D721Med (cell line): Measurements from ENCODE around the gene PLEKHM1.

Experiments used
- DNase-seq: peaks from one replicate; pipeline ENCODE4 v3.0.0; 2011; ENCODE audit warnings: low spot score; ENCODE audit not compliant: insufficient read length
- FAIRE-seq: peaks from 2 replicates; lab custom pipeline; 2011; peaks lifted over from hg19 to GRCh38; lab: Jason Lieb, UNC
- TF ChIP-seq, protein P1 (sequence below): IDR thresholded peaks from 2 replicates; pipeline ENCODE4 v1.5.1; 2012; ENCODE audit warnings: mild to moderate bottlenecking, control low read depth; ENCODE audit not compliant: insufficient read depth; ENCODE audit errors: missing control alignments

PLEKHM1 gene

DNA sequence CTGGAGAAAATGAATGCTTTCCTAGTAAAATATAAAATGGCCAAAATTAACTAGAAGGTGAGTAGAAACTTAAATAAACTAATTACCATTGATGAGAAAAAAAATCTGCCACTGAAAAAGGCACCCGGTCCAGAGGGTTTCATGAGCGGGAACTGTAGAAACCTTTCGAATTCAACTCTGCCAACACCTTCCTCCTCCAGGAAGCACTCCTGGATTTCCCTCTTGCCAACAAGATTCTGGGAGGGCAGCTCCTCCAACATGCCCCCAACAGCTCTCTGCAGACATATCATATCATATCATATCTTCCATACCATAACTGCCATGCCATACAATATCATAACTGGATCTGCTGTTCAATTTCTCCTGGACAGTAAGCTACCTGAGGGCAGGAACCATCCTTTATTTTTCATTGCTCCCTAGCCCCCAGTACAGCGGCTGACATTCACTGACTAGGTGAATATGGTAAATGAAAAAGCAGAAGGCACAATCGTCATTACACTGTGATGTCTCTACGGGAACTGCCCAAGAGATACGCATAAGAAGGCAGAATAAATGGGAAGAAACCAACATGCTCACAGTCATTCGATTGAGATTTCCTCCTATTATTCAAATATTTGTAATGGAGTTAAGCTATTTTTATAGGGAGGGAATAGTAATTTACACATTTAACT, 67.1 kb downstream of the PLEKHM1 start:
- no peak for FAIRE-seq
- no peak for DNase-seq
- TF ChIP-seq, protein P1, sequence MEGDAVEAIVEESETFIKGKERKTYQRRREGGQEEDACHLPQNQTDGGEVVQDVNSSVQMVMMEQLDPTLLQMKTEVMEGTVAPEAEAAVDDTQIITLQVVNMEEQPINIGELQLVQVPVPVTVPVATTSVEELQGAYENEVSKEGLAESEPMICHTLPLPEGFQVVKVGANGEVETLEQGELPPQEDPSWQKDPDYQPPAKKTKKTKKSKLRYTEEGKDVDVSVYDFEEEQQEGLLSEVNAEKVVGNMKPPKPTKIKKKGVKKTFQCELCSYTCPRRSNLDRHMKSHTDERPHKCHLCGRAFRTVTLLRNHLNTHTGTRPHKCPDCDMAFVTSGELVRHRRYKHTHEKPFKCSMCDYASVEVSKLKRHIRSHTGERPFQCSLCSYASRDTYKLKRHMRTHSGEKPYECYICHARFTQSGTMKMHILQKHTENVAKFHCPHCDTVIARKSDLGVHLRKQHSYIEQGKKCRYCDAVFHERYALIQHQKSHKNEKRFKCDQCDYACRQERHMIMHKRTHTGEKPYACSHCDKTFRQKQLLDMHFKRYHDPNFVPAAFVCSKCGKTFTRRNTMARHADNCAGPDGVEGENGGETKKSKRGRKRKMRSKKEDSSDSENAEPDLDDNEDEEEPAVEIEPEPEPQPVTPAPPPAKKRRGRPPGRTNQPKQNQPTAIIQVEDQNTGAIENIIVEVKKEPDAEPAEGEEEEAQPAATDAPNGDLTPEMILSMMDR: no peak

DNA sequence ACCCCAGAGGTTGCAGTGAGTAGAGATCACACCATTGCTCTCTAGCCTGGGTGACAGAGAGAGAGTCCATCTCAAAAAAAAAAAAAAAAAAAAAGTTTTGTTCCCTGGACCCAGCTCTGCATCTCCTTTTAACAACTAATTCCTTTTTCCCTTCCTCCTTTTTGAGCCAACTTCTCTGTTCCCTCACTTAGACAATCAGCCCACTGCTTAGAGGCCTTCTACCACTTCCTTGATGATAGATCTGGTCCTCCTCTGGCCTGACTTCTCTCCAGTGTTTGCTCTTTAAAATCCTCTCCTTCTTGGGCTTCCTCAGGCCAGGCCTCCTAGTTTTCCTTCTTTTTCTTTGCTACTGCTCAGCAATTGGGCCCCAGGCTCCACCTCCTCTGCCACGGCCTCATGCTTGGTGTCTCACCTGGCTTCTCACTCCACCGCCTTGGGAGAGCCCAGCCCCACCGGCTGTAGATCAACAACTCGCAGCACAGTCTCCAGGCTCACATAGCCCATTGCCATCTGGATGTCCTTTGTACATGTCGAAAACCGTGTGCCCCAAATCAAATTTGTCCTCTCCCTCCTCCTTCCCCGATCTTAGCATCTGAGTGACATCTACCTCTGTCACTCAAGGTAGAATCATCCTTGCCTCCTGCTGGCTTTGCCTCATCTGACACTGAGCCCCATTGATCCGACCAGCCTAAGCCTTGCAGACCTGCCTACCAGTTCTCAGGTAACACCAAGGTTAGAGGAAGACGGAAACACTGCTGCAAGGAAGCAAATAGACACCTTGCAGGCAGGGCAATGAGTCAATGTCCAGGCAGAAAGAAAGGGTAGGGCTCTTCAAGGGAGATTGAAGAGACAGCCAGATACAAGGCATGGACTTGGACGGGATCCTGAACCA, 75.3 kb downstream of the PLEKHM1 start:
- DNase-seq (no peak), FAIRE-seq (no peak)
- TF ChIP-seq, protein P1: no peak

DNA sequence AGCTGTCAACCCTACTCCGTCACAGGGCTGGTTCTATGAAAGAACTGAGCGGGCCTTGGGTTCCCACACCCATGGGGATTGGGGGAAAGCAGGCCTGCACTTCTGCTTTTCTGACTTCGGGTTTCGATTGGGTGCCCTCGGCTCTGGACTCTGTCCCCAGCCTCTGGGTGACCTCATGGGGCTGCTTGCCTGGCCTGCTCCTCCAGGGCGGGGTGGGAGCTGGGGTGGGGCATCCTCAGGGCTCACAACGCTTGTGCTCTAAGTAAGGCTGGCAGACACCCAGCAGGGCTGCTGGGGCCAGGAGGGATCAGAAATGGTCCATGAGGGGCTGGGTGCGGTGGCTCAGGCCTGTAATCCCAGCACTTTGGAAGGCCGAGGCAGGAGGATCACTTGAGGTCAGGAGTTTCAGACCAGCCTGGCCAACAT, 77.0 kb downstream of the PLEKHM1 start:
- DNase-seq (no peak), FAIRE-seq (no peak)
- TF ChIP-seq, protein P1: no peak

DNA sequence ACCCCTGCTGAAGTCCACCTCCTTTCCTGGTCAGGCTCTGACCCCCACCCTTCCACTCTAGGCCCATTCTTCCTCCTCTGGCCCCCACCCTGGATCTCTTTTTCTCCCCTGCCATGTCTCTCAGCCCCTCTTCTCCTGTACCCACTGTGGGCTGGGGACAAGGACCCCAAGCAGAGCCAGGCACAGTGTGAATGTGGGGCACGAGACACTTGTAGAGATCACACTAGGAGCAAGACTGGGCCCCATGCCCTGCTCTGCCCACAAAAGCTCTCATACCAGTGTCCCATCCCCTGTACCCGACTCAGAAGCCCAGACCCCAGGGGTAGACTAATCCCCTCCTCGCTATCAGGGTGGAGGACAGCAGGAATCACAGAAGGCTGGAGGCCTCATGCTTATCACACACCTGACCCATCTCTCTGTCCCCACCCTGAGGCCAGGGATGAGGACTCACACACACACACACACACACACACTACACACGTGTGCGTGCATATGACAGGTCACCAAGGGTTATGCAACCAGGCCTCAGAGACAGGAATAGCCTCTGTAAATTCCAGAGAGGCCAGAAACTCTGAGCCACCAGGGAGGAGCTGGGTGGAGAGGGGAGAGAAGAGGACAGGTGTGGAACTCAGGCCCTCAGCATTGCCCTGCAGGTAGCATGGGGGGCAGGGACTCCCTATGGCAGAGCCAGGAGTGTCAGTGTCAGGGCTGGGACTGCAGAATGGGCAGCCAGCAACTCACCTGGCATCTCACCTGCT, 79.0 kb downstream of the PLEKHM1 start:
- DNase-seq (no peak), FAIRE-seq (no peak)
- TF ChIP-seq, protein P1: no peak

DNA sequence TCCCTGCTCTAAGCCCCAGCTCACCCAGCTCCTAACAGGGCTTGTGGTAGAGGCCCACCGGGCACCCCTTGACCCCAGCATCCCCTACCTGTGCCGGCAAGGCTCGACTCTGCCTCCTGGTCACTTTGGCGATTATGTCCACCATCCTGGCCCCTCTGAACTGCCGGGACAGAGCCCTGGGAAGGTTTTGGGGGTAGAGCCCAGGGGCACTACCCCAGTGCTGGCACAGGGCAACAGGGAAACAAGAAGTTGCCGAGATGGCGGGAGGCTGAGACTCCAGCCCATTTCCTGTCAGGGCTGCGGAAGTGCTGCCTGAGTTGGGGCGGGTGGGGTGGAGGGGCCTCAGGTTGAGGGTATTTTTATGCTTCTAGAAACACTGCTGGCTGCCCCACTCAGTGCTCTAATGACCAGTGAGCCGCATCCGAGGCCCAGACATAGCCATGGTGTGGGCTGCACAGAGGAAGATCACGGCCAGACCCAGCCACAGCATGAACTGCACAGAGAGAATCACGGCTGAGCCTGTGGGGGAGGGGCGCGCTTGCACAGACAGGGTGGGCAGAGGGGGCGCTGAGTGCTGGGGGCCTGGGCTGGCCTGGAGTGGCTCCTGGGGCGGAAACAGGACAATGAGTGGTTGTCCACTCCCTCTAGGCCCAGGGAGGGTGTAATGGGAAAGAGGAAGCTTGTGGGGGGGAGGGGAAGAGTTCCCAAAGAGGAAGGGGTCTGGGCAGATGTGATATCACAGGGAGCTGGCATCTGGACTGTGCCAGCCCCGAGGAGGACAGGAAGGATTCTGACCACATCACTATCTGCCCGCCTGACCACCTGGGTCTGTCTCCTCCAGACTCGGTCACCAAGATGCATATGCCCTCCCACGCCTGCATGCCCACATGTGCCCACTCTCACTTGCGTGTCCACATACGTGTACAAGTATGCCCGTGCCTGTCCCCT, 80.1 kb downstream of the PLEKHM1 start:
- DNase-seq (no peak), FAIRE-seq (no peak)
- TF ChIP-seq, protein P1: no peak

DNA sequence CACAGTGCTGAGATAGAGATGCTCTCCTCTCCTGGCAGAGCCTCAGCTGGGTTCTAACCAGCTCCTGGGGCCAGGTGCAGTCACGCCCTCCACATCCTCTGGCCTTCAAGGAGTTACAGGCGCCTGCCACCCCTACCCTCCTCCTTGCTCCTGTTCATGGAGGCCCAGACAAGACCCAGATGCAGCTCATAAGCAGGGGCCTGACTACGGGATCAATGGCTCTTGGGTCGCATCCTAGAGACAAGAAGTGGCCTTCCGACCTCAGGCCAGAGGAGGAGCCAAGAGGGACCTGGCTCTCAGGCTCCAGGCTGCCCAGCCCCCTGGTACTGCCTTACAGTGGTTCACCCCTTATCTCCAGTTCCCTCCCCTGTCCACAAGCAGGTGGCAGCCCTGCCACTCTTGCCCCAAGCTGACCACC, 80.9 kb downstream of the PLEKHM1 start:
- DNase-seq (no peak), FAIRE-seq (no peak)
- TF ChIP-seq, protein P1: no peak
